Choroid plexus epithelial cell (primary cell): ENCODE data around the gene PCDHA6.
A peak's percentile ranks its signal among the peaks of the same experiment; 100 is the strongest.
"Not testable (repeated sequence)": the region's sequence is repeated elsewhere in the genome, so short reads cannot be mapped to it uniquely, and the experiment has no call there.

Experiments used
- DNase-seq: peaks from one replicate; pipeline ENCODE4 v3.0.0-alpha.2; 2010; ENCODE audit warnings: low read depth
- H3K4me3 ChIP-seq: 2 replicates; pipeline ENCODE4 v1.5.1; 2011; ENCODE audit warnings: low read depth, mild to moderate bottlenecking, control low read depth, low read length, moderate library complexity
- CTCF ChIP-seq: conservative IDR thresholded peaks from 2 replicates; pipeline ENCODE4 v1.5.1; 2011; ENCODE audit warnings: low read depth, mild to moderate bottlenecking, control low read depth, inconsistent platforms, low read length, moderate library complexity

PCDHA6 gene

GRCh38 chr5:140806834-140807775 is 20.7 kb upstream of the PCDHA6 start, which contains the start of gene PCDHA4:
TSS of gene PCDHA4 (plus strand) at chr5:140807068.
- H3K4me3 ChIP-seq: no peak within 1 kb of the TSS
- TF ChIP-seq CTCF: peak; percentile 18
- DNase-seq: peak; percentile 4

- DNase-seq: not testable (repeated sequence)
These were observed 19.4 kb upstream of the PCDHA6 start for GRCh38 chr5:140808241-140808888.

GRCh38 chr5:140808889-140809291 is 18.9 kb upstream of the PCDHA6 start:
- DNase-seq: no peak
- H3K4me3 ChIP-seq: no peak overlapping the region
- no peak for TF ChIP-seq CTCF

More at GRCh38 chr5:140808241-140808888, 19.4 kb upstream of the PCDHA6 start:
- H3K4me3 ChIP-seq: not testable (repeated sequence)

GRCh38 chr5:140821375-140822280 is 6.1 kb upstream of the PCDHA6 start, which contains the start of gene PCDHA5:
TSS of gene PCDHA5 (plus strand) at chr5:140821613.
- peak; percentile 7 for DNase-seq
- H3K4me3 ChIP-seq: no peak within 1 kb of the TSS
- TF ChIP-seq CTCF: peak; percentile 50

- TF ChIP-seq CTCF: no peak
- no peak overlapping the region for H3K4me3 ChIP-seq
- no peak for DNase-seq
These were observed 5.5 kb upstream of the PCDHA6 start for GRCh38 chr5:140822281-140822629.

GRCh38 chr5:140822969-140823368 is 4.8 kb upstream of the PCDHA6 start:
- not testable (repeated sequence) for H3K4me3 ChIP-seq, DNase-seq

- H3K4me3 ChIP-seq: no peak overlapping the region
- no peak for TF ChIP-seq CTCF
- DNase-seq: no peak
These were observed 4.3 kb upstream of the PCDHA6 start for GRCh38 chr5:140823475-140823874.
